H9 (cell line): ENCODE results near the gene DNAL1. TPM values are rescaled to one million over a fixed set of nuclear protein-coding genes. Genes with fewer than 3 reads are reported as not detected.

Experiments
- DNase-seq: peaks from one replicate; pipeline ENCODE4 v3.0.0-alpha.2; 2017
- H2AFZ ChIP-seq: one replicate; pipeline ENCODE4 v1.6.1; 2013; ENCODE audit warnings: mild to moderate bottlenecking, low read length, control low read depth, moderate library complexity
- H2AK5ac ChIP-seq: 2 replicates; pipeline ENCODE4 v1.6.1; 2013; ENCODE audit warnings: low read length, control low read depth, mixed read lengths; ENCODE audit not compliant: insufficient read length
- H2BK120ac ChIP-seq: one replicate; pipeline ENCODE4 v1.6.1; 2013; ENCODE audit warnings: low read depth, mild to moderate bottlenecking, low read length, control low read depth, inconsistent platforms; ENCODE audit not compliant: poor library complexity, severe bottlenecking
- H2BK12ac ChIP-seq: 2 replicates; pipeline ENCODE4 v1.6.1; 2013; ENCODE audit warnings: low read length, control low read depth, mixed read lengths, low read depth; ENCODE audit not compliant: insufficient read length
- H2BK15ac ChIP-seq: 2 replicates; pipeline ENCODE4 v1.6.1; 2013; ENCODE audit warnings: low read depth, low read length, control low read depth
- H2BK20ac ChIP-seq: one replicate; pipeline ENCODE4 v1.6.1; 2013; ENCODE audit warnings: low read depth, mild to moderate bottlenecking, low read length, control low read depth, inconsistent platforms; ENCODE audit not compliant: poor library complexity, severe bottlenecking
- H2BK5ac ChIP-seq: 2 replicates; pipeline ENCODE4 v1.6.1; 2013; ENCODE audit warnings: low read length, control low read depth, mixed read lengths; ENCODE audit not compliant: insufficient read length
- H3K14ac ChIP-seq: 2 replicates; pipeline ENCODE4 v1.6.1; 2013; ENCODE audit warnings: low read length, control low read depth; ENCODE audit not compliant: insufficient read depth
- H3K18ac ChIP-seq: 2 replicates; pipeline ENCODE4 v1.6.1; 2013; ENCODE audit warnings: low read depth, mild to moderate bottlenecking, mixed read lengths, low read length, control low read depth; ENCODE audit not compliant: insufficient read length
- H3K23ac ChIP-seq: 2 replicates; pipeline ENCODE4 v1.6.1; 2013; ENCODE audit warnings: low read length, control low read depth, mixed read lengths, low read depth; ENCODE audit not compliant: insufficient read length
- H3K23me2 ChIP-seq: 2 replicates; pipeline ENCODE4 v1.6.1; 2013; ENCODE audit warnings: low read depth, mild to moderate bottlenecking, mixed read lengths, low read length, control low read depth; ENCODE audit not compliant: insufficient read length, poor library complexity, severe bottlenecking
- H3K27ac ChIP-seq: 2 replicates; pipeline ENCODE4 v1.5.1; 2013; ENCODE audit warnings: low read length, control low read depth, mixed read lengths, low read depth; ENCODE audit not compliant: insufficient read length
- H3K27me3 ChIP-seq: 2 replicates; pipeline ENCODE4 v1.6.1; 2013; ENCODE audit warnings: low read length, control low read depth, inconsistent platforms; ENCODE audit not compliant: insufficient read depth
- H3K4ac ChIP-seq: 2 replicates; pipeline ENCODE4 v1.6.1; 2013; ENCODE audit warnings: low read depth, mild to moderate bottlenecking, control low read depth, inconsistent platforms, low read length, moderate library complexity
- H3K4me1 ChIP-seq: 2 replicates; pipeline ENCODE4 v1.6.1; 2013; ENCODE audit warnings: low read length, control low read depth, inconsistent platforms; ENCODE audit not compliant: insufficient read depth
- H3K4me2 ChIP-seq: 2 replicates; pipeline ENCODE4 v1.6.1; 2013; ENCODE audit warnings: low read length, control low read depth, mixed read lengths; ENCODE audit not compliant: insufficient read length, insufficient read depth
- H3K56ac ChIP-seq: 2 replicates; pipeline ENCODE4 v1.6.1; 2013; ENCODE audit warnings: low read depth, mild to moderate bottlenecking, mixed read lengths, low read length, control low read depth; ENCODE audit not compliant: insufficient read length
- H3K79me1 ChIP-seq: 2 replicates; pipeline ENCODE4 v1.6.1; 2013; ENCODE audit warnings: low read depth, mild to moderate bottlenecking, moderate library complexity, low read length, control low read depth, inconsistent platforms; ENCODE audit not compliant: insufficient read depth, poor library complexity, severe bottlenecking
- H3K79me2 ChIP-seq: 2 replicates; pipeline ENCODE4 v1.6.1; 2013; ENCODE audit warnings: low read length, control low read depth, inconsistent platforms; ENCODE audit not compliant: insufficient read depth
- H3K9ac ChIP-seq: 2 replicates; pipeline ENCODE4 v1.6.1; 2013; ENCODE audit warnings: low read length, control low read depth, mixed read lengths; ENCODE audit not compliant: insufficient read length; ENCODE audit errors: extremely low read depth
- H3K9me3 ChIP-seq: one replicate; pipeline ENCODE4 v1.6.1; 2013; ENCODE audit warnings: low read depth, low read length, inconsistent platforms; ENCODE audit not compliant: control insufficient read depth
- H3T11ph ChIP-seq: one replicate; pipeline ENCODE4 v1.6.1; 2013; ENCODE audit warnings: mild to moderate bottlenecking, low read length, control low read depth, inconsistent platforms
- H4K20me1 ChIP-seq: one replicate; pipeline ENCODE4 v1.6.1; 2013; ENCODE audit not compliant: control insufficient read depth, insufficient read length, insufficient read depth
- H4K5ac ChIP-seq: 2 replicates; pipeline ENCODE4 v1.6.1; 2013; ENCODE audit warnings: low read depth, mild to moderate bottlenecking, mixed read lengths, low read length, control low read depth; ENCODE audit not compliant: insufficient read length
- H4K8ac ChIP-seq: replicated peaks from 2 replicates; pipeline ENCODE4 v1.6.1; 2013; ENCODE audit warnings: low read length, control low read depth, mixed read lengths, low read depth; ENCODE audit not compliant: insufficient read length
- H4K91ac ChIP-seq: 2 replicates; pipeline ENCODE4 v1.6.1; 2013; ENCODE audit warnings: low read depth, mild to moderate bottlenecking, moderate library complexity, mixed read lengths, low read length, control low read depth; ENCODE audit not compliant: insufficient read length
- H3K27ac Mint-ChIP-seq, 3 experiments: 2 replicates in 2 of 3; 3 replicates in 1 of 3; pipeline ENCODE4 v1.8.0; 2020 to 2021; ENCODE audit warnings: mixed read lengths in 3 of 3, mild to moderate bottlenecking in 1 of 3, moderate library complexity in 1 of 3
- H3K27me3 Mint-ChIP-seq: 2 replicates; pipeline ENCODE4 v1.8.0; 2021; ENCODE audit warnings: low read depth, mild to moderate bottlenecking, moderate library complexity, mixed read lengths
- H3K36me3 Mint-ChIP-seq, 3 experiments: 2 replicates in 2 of 3; 3 replicates in 1 of 3; pipeline ENCODE4 v1.8.0; 2020 to 2021; ENCODE audit warnings: low read depth in 3 of 3, mixed read lengths in 3 of 3; ENCODE audit not compliant: insufficient read depth in 1 of 3
- H3K4me1 Mint-ChIP-seq, 2 experiments: 2 replicates each; pipeline ENCODE4 v1.8.0; 2020; ENCODE audit warnings: mixed read lengths in 2 of 2
- H3K4me3 Mint-ChIP-seq, 2 experiments: 2 replicates in 1 of 2; 3 replicates in 1 of 2; pipeline ENCODE4 v1.8.0; 2020 to 2021; ENCODE audit warnings: mild to moderate bottlenecking in 2 of 2, mixed read lengths in 2 of 2, moderate library complexity in 1 of 2
- H3K9me3 Mint-ChIP-seq, 2 experiments: 2 replicates in 1 of 2; 3 replicates in 1 of 2; pipeline ENCODE4 v1.8.0; 2020; ENCODE audit warnings: mild to moderate bottlenecking in 2 of 2, mixed read lengths in 2 of 2, moderate library complexity in 1 of 2
- CTCF ChIP-seq: fragments of 200-600 bp; sonication (generic); conservative IDR thresholded peaks from 3 replicates; pipeline ENCODE4 v1.8.0; 2021; ENCODE audit warnings: antibody characterized with exemption, mild to moderate bottlenecking
- WGBS: extraction: QIAGEN DNeasy Blood & Tissue Kit; methylation state at CpG from one replicate; pipeline ENCODE4 v1.1.7; 2013; ENCODE audit warnings: missing lambda C conversion rate, low lambda C conversion rate, mixed read lengths; ENCODE audit not compliant: insufficient read length; ENCODE audit errors: extremely low coverage; 5-methylcytosine and 5-hydroxymethylcytosine counted together
- total RNA-seq: library from RNA; stranded (reverse); gene quantifications from 2 replicates; pipeline ENCODE4 v1.2.1, GENCODE V29; 2021

DNAL1 gene
- total RNA-seq, 1 experiment from 2014 or later: 17.7 TPM

DNA sequence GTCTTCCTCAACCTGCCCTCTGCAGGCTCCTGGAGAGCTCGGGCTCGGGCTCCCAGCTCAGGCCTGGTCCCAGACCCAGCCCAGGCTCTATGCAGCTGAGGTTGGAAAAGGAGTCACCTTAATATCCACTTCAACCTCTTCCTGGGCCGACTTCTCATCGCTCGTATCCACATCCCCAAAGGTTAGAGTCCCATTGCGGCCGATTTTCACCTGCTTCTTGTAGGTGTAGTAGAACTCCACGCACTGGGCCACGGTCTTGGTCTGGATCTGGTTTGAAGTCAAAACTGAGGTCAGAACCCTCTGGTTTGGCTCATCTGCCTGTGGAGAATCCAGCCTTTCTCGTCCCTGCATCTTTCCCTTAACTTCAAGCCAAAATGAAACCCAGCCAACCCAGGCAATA, 77.8 kb downstream of the DNAL1 start:
- H3T11ph ChIP-seq: no peak overlapping the region
- H3K79me1 ChIP-seq: no peaks in the 10 kb centered on the region
- H4K5ac ChIP-seq: no peak overlapping the region
- H4K91ac ChIP-seq: no peak overlapping the region
- H3K4ac ChIP-seq: no peak overlapping the region
- H3K18ac ChIP-seq: no peak overlapping the region
- Mint-ChIP-seq H3K27me3 (peaks cover 3% of the 10 kb centered on the region; the same call in 1 of the 2 replicates), H3K36me3 (peaks cover 4 to 18% (median 12%) of the 10 kb centered on the region in 3 experiments), H3K9me3 (no peaks in the 10 kb centered on the region), H3K4me1 (peaks cover 57 to 58% of the 10 kb centered on the region in 2 experiments), H3K4me3 (no peak overlapping the region), H3K27ac (no peak overlapping the region)
- no peak overlapping the region for H2BK5ac ChIP-seq
- H2BK120ac ChIP-seq: no peak overlapping the region
- peaks cover 6% of the 10 kb centered on the region; the same call in 1 of the 2 replicates for H3K4me1 ChIP-seq
- no peaks in the 10 kb centered on the region for H3K79me2 ChIP-seq
- no peak overlapping the region for H3K14ac ChIP-seq
- DNase-seq: no peak
- no peak overlapping the region for H3K27ac ChIP-seq
- peaks cover 7% of the 10 kb centered on the region for H3K23me2 ChIP-seq
- H2BK15ac ChIP-seq: no peak overlapping the region
- no peak for TF ChIP-seq CTCF
- H3K27me3 ChIP-seq: no peaks in the 10 kb centered on the region
- WGBS: no CpG with 5 or more reads among the region's 10 CpGs
- H2AFZ ChIP-seq: no peak overlapping the region
- H3K9ac ChIP-seq: no peak overlapping the region
- no peak overlapping the region for H3K23ac ChIP-seq
- no peak overlapping the region for H3K56ac ChIP-seq
- H2BK20ac ChIP-seq: no peak overlapping the region
- H4K8ac ChIP-seq: no peak overlapping the region
- no peak overlapping the region for H2BK12ac ChIP-seq
- no peak overlapping the region for H3K4me2 ChIP-seq
- H4K20me1 ChIP-seq: no peaks in the 10 kb centered on the region
- no peaks in the 10 kb centered on the region for H3K9me3 ChIP-seq
- no peak overlapping the region for H2AK5ac ChIP-seq
